HG02588 (cell line): ENCODE results near the gene SAMD4A.
A peak's percentile ranks its signal among the peaks of the same experiment; 100 is the strongest.
"Not testable (repeated sequence)": the region's sequence is repeated elsewhere in the genome, so short reads cannot be mapped to it uniquely, and the experiment has no call there.

Experiments
- ATAC-seq: cut with Tn5 transposase; IDR thresholded peaks from one replicate; pipeline ENCODE4 v1.9.1; 2021; ENCODE audit warnings: mild to moderate bottlenecking, moderate library complexity; ENCODE audit not compliant: unreplicated experiment

SAMD4A gene

GRCh38 chr14:54594537-54594936 is 27.6 kb downstream of the SAMD4A start:
- no peak for ATAC-seq

- no peak for ATAC-seq
These were observed 31.0 kb downstream of the SAMD4A start for GRCh38 chr14:54597795-54598443.

- ATAC-seq = no peak
These were observed 33.2 kb downstream of the SAMD4A start for GRCh38 chr14:54599966-54600716.

- no peak for ATAC-seq
These were observed 33.8 kb downstream of the SAMD4A start for GRCh38 chr14:54600717-54601109.

GRCh38 chr14:54603362-54603761 is 36.4 kb downstream of the SAMD4A start:
- ATAC-seq = no peak

GRCh38 chr14:54606178-54606577 is 39.2 kb downstream of the SAMD4A start:
- ATAC-seq = no peak

GRCh38 chr14:54606631-54607133 is 39.8 kb downstream of the SAMD4A start:
- ATAC-seq = no peak

- no peak for ATAC-seq
These were observed 42.6 kb downstream of the SAMD4A start for GRCh38 chr14:54609576-54609975.

- ATAC-seq = no peak
These were observed 43.4 kb downstream of the SAMD4A start for GRCh38 chr14:54610051-54610977.

GRCh38 chr14:54614296-54614695 is 47.4 kb downstream of the SAMD4A start:
- ATAC-seq = no peak

GRCh38 chr14:54617467-54617866 is 50.5 kb downstream of the SAMD4A start:
- no peak for ATAC-seq

GRCh38 chr14:54621686-54622085 is 54.8 kb downstream of the SAMD4A start:
- ATAC-seq = no peak

GRCh38 chr14:54622192-54622958 is 55.4 kb downstream of the SAMD4A start:
- ATAC-seq = peak; percentile 94

GRCh38 chr14:54623279-54624004 is 56.5 kb downstream of the SAMD4A start:
- no peak for ATAC-seq

GRCh38 chr14:54624005-54624358 is 57.1 kb downstream of the SAMD4A start:
- ATAC-seq = not testable (repeated sequence)

- no peak for ATAC-seq
These were observed 58.2 kb downstream of the SAMD4A start for GRCh38 chr14:54625112-54625511.

- no peak for ATAC-seq
These were observed 60.3 kb downstream of the SAMD4A start for GRCh38 chr14:54627219-54627539.

- peak; percentile 57 for ATAC-seq
These were observed 60.8 kb downstream of the SAMD4A start for GRCh38 chr14:54627540-54628363.

GRCh38 chr14:54629183-54629582 is 62.3 kb downstream of the SAMD4A start:
- ATAC-seq = no peak
